ENCODE results near the gene FGF14. TPM values are rescaled to one million over a fixed set of nuclear protein-coding genes. Genes with fewer than 3 reads are reported as not detected.

FGF14 gene
- total and polyA plus RNA-seq, 3 donors from 2014 or later: 0.56 to 4.5 (median 1.7) TPM

- intact Hi-C loops (cut with DNase I; ENCODE audit: low total_unique reads): no loop called here
- no peak for DNase-seq
- Histone ChIP-seq H3K9me3 (no peaks in the 10 kb centered on the region), H3K27me3 (no peaks in the 10 kb centered on the region), H3K36me3 (ENCODE audit: low read depth, missing control alignments) (no peaks in the 10 kb centered on the region), H3K27ac (no peak overlapping the region), H3K4me3 (no peak overlapping the region), H3K4me1 (no peaks in the 10 kb centered on the region)
- 24 to 44% methylated on average over 2 of the region's 2 CpGs for WGBS, 2 donors
- TF ChIP-seq CTCF (IDR thresholded peaks at IDR 0.05) (no peak), POLR2A (IDR thresholded peaks at IDR 0.05) (no peak)
Observed at GRCh38 chr13:101690871-101691270, 711.0 kb downstream of the FGF14 start.

- intact Hi-C loops (cut with DNase I; ENCODE audit: low total_unique reads): no loop called here
- no peaks in the 10 kb centered on the region for H3K27me3 ChIP-seq
- no peaks in the 10 kb centered on the region for H3K36me3 ChIP-seq (ENCODE audit: low read depth, missing control alignments)
- no peaks in the 10 kb centered on the region for H3K4me1 ChIP-seq
- TF ChIP-seq POLR2A (IDR thresholded peaks at IDR 0.05) (no peak), CTCF (IDR thresholded peaks at IDR 0.05) (no peak)
- H3K27ac ChIP-seq: no peak overlapping the region
- no peak overlapping the region for H3K4me3 ChIP-seq
- no peak for DNase-seq
- 87 to 89% methylated on average over 2 of the region's 2 CpGs for WGBS, 2 donors
- no peaks in the 10 kb centered on the region for H3K9me3 ChIP-seq
Observed at GRCh38 chr13:101686003-101686402, 715.8 kb downstream of the FGF14 start.

- intact Hi-C loops (cut with DNase I; ENCODE audit: low total_unique reads): no loop called here
- no peak for DNase-seq
- no peak for TF ChIP-seq POLR2A (IDR thresholded peaks at IDR 0.05)
- no peak for TF ChIP-seq CTCF (IDR thresholded peaks at IDR 0.05)
Observed at GRCh38 chr13:101681834-101682233, 720.0 kb downstream of the FGF14 start.

GRCh38 chr13:101673360-101674105 is 728.3 kb downstream of the FGF14 start:
- H3K4me3 ChIP-seq: no peak overlapping the region
- no peak for TF ChIP-seq POLR2A (IDR thresholded peaks at IDR 0.05)
- DNase-seq: no peak
- no peaks in the 10 kb centered on the region for H3K36me3 ChIP-seq (ENCODE audit: low read depth, missing control alignments)
- no peaks in the 10 kb centered on the region for H3K27me3 ChIP-seq
- no peak overlapping the region for H3K27ac ChIP-seq
- 75 to 81% methylated on average over 4 of the region's 4 CpGs for WGBS, 2 donors
- intact Hi-C loops (cut with DNase I; ENCODE audit: low total_unique reads): no loop called here
- no peaks in the 10 kb centered on the region for H3K9me3 ChIP-seq
- no peaks in the 10 kb centered on the region for H3K4me1 ChIP-seq

More at GRCh38 chr13:101681834-101682233, 720.0 kb downstream of the FGF14 start:
- no peaks in the 10 kb centered on the region for H3K27me3 ChIP-seq
- no peaks in the 10 kb centered on the region for H3K4me1 ChIP-seq
- H3K36me3 ChIP-seq (ENCODE audit: low read depth, missing control alignments): no peaks in the 10 kb centered on the region
- H3K4me3 ChIP-seq: no peak overlapping the region
- no peak overlapping the region for H3K27ac ChIP-seq
- H3K9me3 ChIP-seq: no peaks in the 10 kb centered on the region

- Histone ChIP-seq H3K27ac (no peak overlapping the region), H3K36me3 (ENCODE audit: low read depth, missing control alignments) (no peaks in the 10 kb centered on the region), H3K4me3 (no peak overlapping the region), H3K4me1 (no peaks in the 10 kb centered on the region), H3K9me3 (no peaks in the 10 kb centered on the region), H3K27me3 (no peaks in the 10 kb centered on the region)
- WGBS, 2 donors: 34 to 79% methylated on average over 4 of the region's 4 CpGs
- TF ChIP-seq CTCF (IDR thresholded peaks at IDR 0.05): no peak
- no peak for TF ChIP-seq POLR2A (IDR thresholded peaks at IDR 0.05)
- DNase-seq: no peak
- intact Hi-C loops (cut with DNase I; ENCODE audit: low total_unique reads): no loop called here
Observed at GRCh38 chr13:101661839-101662238, 740.0 kb downstream of the FGF14 start.

Small RNA genes within 50 kb of the gene (microRNA-seq; reads per million reads assigned to microRNA genes)
- gene MIR2681 (ENCODE audit: borderline number of aligned reads in 2 of 2, borderline replicate concordance in 1 of 2) (0 to 2.1 reads per million in 2 donors), gene MIR4705 (ENCODE audit: borderline number of aligned reads in 2 of 2, borderline replicate concordance in 1 of 2) (0.69 to 0.70 reads per million in 2 donors)

Small RNA genes within 50 kb of the gene (small RNA-seq; reads per million reads assigned to genes)
- gene MIR2681: 0 reads per million in 2 donors
- gene MIR4705: 0 reads per million in 2 donors
- 0 reads per million in 2 donors for gene RNU1-24P
- gene RNY1P2: 0 reads per million in 2 donors
- 0 reads per million in 2 donors for gene RPL39P29

Other genes with a start within 250 kb of the FGF14 start
- gene TPP2, start 194.9 kb upstream of the FGF14 start, total RNA-seq: 100 to 1,000 TPM in 1 of 2 donors, 10 to 100 TPM in 1; 86.2 to 112 TPM
- 171 TPM for gene TPP2, start 194.9 kb upstream of the FGF14 start, polyA plus RNA-seq (ENCODE audit: insufficient read depth, low read depth, low replicate concordance)